Jurkat, Clone E6-1 (cell line): ENCODE results near the gene FRMD4B.
"Not testable (repeated sequence)": the region's sequence is repeated elsewhere in the genome, so short reads cannot be mapped to it uniquely, and the experiment has no call there.

ENCODE experiments used
- DNase-seq: peaks from one replicate; pipeline ENCODE4 v3.0.0-alpha.2; 2011; ENCODE audit warnings: low read depth, low spot score
- H3K4me3 ChIP-seq: 2 replicates; pipeline ENCODE4 v1.5.1; 2011; ENCODE audit warnings: mild to moderate bottlenecking, low read length, control low read depth, moderate library complexity

The FRMD4B gene

GRCh38 chr3:69328103-69328962, 57.6 kb downstream of the FRMD4B start:
- H3K4me3 ChIP-seq: no peak overlapping the region
- no peak for DNase-seq

- DNase-seq: peak; percentile 81
- H3K4me3 ChIP-seq: peak overlapping the region; percentile 40
Observed at GRCh38 chr3:69326855-69327300, 59.0 kb downstream of the FRMD4B start.

- no peak overlapping the region for H3K4me3 ChIP-seq
- no peak for DNase-seq
Observed at GRCh38 chr3:69325151-69325550, 60.7 kb downstream of the FRMD4B start.

GRCh38 chr3:69324362-69325025, 61.4 kb downstream of the FRMD4B start:
- peak; percentile 46 for DNase-seq
- no peak overlapping the region for H3K4me3 ChIP-seq

- H3K4me3 ChIP-seq: no peak overlapping the region
- DNase-seq: no peak
Observed at GRCh38 chr3:69323941-69324340, 61.9 kb downstream of the FRMD4B start.

- H3K4me3 ChIP-seq, DNase-seq: not testable (repeated sequence)
Observed at GRCh38 chr3:69322512-69322911, 63.4 kb downstream of the FRMD4B start.

- no peak overlapping the region for H3K4me3 ChIP-seq
- no peak for DNase-seq
Observed at GRCh38 chr3:69322158-69322509, 63.8 kb downstream of the FRMD4B start.

GRCh38 chr3:69321301-69322157, 64.4 kb downstream of the FRMD4B start:
- DNase-seq: no peak
- H3K4me3 ChIP-seq: no peak overlapping the region

- no peak overlapping the region for H3K4me3 ChIP-seq
Observed at GRCh38 chr3:69320871-69321271, 65.0 kb downstream of the FRMD4B start.

GRCh38 chr3:69319652-69320051, 66.2 kb downstream of the FRMD4B start:
- no peak for DNase-seq
- no peak overlapping the region for H3K4me3 ChIP-seq

More at GRCh38 chr3:69320871-69321271, 65.0 kb downstream of the FRMD4B start:
- no peak for DNase-seq

GRCh38 chr3:69318410-69318809, 67.5 kb downstream of the FRMD4B start:
- H3K4me3 ChIP-seq: no peak overlapping the region
- no peak for DNase-seq

GRCh38 chr3:69313251-69313650, 72.6 kb downstream of the FRMD4B start:
- no peak for DNase-seq
- H3K4me3 ChIP-seq: no peak overlapping the region

GRCh38 chr3:69309814-69310213, 76.1 kb downstream of the FRMD4B start:
- H3K4me3 ChIP-seq: no peak overlapping the region
- no peak for DNase-seq

- no peak overlapping the region for H3K4me3 ChIP-seq
- peak; percentile 64 for DNase-seq
Observed at GRCh38 chr3:69306239-69307185, 79.4 kb downstream of the FRMD4B start.

GRCh38 chr3:69305011-69305410, 80.9 kb downstream of the FRMD4B start:
- no peak overlapping the region for H3K4me3 ChIP-seq
- no peak for DNase-seq

- H3K4me3 ChIP-seq: no peak overlapping the region
- no peak for DNase-seq
Observed at GRCh38 chr3:69304396-69304795, 81.5 kb downstream of the FRMD4B start.

GRCh38 chr3:69300296-69300695, 85.6 kb downstream of the FRMD4B start:
- DNase-seq: no peak
- no peak overlapping the region for H3K4me3 ChIP-seq

GRCh38 chr3:69299344-69299743, 86.5 kb downstream of the FRMD4B start:
- no peak for DNase-seq
- H3K4me3 ChIP-seq: no peak overlapping the region

GRCh38 chr3:69297501-69297900, 88.4 kb downstream of the FRMD4B start:
- DNase-seq: no peak
- no peak overlapping the region for H3K4me3 ChIP-seq
